Measurements from ENCODE around the gene NECTIN1.

Gene NECTIN1

GRCh38 chr11:119728651-119729580 is at the start of gene NECTIN1:
NECTIN1 (minus strand) TSS chr11:119729200; CDS start chr11:119728553, 647 bp downstream.
- peak; percentile 84 for DNase-seq

GRCh38 chr11:119778391-119779194 is 49.6 kb upstream of the NECTIN1 start:
- DNase-seq: no peak

- no peak for DNase-seq
These were observed 48.9 kb upstream of the NECTIN1 start for GRCh38 chr11:119777940-119778339.

DNA sequence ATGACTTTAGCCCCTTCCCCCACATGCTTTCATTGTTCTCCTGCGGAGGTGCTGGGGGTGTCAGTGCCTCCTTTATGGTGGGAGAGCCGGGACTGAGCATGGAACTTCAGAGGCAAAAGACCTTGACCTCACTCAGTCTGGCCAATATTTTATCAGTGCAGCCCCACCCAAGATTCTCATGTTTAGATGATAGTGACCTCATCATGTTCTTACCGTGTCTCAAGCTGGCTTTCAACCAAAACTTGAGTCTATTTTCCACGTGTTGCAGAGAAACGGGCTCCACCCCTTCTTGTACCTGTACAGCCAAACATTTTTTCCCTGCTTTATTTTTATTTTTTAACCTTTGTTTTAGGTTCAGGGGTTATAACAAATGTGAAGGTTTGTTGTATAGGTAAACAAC is 47.7 kb upstream of the NECTIN1 start:
- no peak for DNase-seq

DNA sequence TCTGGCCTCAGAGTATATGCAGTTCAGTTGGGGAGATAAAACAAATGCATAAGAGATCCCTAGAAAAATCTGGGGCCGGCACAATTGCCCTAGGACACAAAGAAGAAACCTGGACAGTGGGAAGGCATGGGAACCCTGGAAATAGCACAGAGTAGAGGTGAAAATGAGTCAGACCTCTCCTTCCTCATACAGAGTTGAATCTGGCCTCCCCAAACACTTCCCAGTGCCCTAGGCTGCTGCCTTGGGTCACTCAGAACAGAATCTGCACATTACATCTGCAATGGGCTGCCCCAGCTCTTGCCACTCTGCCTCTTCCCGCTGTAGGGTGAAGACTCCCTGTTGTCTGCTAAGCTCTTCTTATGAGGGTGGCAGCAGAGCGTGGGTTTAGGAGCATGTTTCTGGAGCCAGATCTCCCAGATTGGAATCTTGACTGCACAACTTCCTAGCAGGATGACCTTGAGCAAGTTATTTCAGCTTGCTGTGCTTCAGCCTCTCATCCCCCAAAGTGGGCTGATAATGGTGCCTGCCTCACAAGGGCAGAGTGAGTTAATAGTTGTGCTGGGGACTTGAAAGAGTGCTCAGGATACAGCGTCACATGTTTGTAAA is 47.1 kb upstream of the NECTIN1 start:
- DNase-seq: no peak

DNA sequence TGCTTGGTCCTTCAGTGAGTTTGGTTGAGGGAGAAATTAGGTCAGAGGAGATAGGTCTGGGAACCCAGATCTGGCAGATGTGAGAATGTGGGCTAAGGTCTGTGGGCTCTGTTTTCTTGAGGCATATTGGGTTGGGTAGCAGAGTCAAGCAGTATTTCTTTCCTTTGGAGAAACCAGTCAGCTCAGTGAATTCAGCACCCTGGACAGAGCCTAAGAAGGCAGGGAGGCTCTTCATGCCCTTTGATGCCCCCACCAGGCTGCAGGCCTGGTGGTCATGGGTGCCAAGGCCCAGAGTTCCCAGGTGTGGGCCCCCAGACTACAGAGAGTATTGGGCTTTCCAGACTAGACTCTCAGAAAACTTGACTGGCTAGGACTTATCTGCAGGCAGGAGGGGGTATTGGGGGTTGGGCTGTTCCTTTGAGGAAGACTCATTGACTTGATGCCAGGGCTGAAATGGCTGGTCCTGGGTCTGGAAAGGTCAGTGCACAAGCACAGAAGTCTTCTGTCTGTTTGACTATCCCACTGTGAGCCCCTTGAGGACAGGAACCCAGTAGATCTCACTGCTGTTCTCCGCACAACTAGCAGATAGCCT is 45.3 kb upstream of the NECTIN1 start:
- no peak for DNase-seq

GRCh38 chr11:119772641-119773415 is 43.8 kb upstream of the NECTIN1 start:
- no peak for DNase-seq

GRCh38 chr11:119772076-119772475 is 43.1 kb upstream of the NECTIN1 start:
- no peak for DNase-seq

GRCh38 chr11:119771172-119771770 is 42.3 kb upstream of the NECTIN1 start:
- no peak for DNase-seq

DNA sequence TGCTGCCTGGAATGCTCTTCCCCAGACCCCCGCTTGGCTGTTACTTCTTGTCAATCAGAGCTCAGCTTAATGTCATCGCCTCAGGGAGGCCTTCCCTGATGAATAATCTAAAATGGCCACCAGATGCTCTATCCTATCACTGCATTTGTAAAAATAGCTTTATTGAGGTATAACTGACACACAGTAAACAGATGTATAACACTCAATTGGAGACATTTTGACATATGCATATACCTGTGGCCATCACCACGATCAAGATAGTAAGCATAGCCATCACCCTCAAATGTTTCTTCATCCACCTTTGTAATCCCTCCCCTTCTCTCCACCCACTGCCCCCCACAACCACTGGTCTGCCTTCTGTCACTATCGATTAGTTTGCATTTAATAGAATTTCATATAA is 36.6 kb upstream of the NECTIN1 start:
- DNase-seq: no peak

DNA sequence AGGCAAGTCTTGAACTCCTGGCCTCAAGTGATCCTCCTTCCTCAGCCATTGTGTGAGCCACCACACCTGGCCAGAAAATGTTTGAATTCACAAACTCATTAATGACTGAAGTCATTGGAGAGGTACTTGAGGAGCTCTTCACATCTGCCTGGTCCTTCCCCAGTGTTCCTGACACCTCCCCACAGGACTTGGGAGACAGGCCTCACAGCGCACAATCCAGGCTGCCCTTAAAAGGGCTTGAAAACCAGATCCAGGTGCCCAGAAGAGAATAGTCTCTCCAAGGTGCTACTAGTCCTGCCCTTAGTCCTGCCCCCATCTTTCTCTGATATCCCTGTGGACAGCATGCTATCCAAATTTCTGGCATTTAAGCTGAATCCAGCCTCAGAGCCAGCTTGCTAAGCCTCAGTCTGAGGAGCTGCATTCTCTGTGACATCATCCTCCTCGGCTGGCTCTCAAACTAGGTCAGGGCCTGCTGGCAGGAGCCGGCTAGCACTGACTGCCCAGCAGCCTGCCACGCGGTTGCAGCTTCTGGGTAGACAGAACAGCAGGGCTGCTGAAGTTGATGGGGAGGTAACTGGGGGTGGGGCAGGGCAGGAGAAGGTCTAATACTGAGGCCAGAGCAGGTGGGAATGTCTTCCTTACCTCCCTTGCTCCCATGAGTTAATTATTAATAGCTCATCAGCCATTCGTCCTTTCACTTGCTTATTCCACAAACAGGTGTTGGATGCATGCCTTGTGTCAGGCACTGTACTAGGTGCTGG is 35.3 kb upstream of the NECTIN1 start:
- no peak for DNase-seq

DNA sequence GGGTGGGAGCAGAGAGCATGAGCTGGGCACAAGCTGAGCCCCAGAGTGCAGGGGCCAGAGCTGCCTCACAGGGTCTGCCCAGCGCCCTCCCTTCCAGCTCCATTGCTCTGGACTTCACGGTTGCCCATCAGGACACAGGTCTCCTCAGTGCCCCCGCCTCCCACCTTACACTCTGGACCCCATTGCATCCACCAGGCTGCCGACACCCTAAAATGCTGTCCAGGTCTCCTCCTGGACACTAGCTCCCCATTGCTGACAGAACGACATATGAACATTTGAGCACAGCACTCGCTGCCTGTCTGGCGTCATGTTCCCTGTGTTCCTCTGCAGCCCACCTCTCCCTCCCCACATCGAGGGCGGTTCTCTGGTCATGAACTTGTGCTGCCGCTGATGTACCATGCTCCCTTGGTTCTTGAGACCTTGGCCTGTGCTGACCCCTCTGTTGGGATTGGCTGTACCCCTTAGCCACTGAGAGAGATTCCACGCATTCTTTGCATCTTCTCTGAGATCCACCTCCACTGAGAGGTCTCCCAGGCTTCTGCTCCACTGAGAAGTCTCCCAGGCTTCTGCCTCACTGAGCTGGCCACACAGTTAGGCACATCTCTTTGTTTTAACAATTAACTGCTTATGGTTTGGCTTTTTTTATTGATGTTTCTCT is 34.2 kb upstream of the NECTIN1 start:
- DNase-seq: no peak

- no peak for DNase-seq
These were observed 30.9 kb upstream of the NECTIN1 start for GRCh38 chr11:119759747-119760412.

- DNase-seq: no peak
These were observed 30.3 kb upstream of the NECTIN1 start for GRCh38 chr11:119759324-119759723.

- no peak for DNase-seq
These were observed 29.3 kb upstream of the NECTIN1 start for GRCh38 chr11:119758291-119758690.

DNA sequence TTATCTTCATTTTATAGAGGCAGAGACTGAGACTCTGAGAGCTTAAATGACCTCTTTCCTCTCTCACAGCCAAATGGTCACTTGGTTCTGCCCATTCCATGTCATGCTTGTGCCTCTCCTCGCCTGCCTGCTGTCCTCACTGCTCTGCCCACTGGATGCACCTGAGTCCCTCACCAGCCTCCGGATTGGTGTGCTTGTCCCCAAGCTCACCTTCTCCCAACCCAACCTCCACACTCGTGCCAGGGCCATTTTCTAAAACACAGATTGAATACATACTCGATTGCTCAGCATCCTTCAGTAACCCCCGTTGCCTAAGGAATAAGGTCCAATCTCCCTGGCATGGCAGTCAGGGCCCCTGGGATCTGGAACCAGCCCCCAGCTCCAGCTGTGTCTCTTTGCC is 28.4 kb upstream of the NECTIN1 start:
- no peak for DNase-seq

DNA sequence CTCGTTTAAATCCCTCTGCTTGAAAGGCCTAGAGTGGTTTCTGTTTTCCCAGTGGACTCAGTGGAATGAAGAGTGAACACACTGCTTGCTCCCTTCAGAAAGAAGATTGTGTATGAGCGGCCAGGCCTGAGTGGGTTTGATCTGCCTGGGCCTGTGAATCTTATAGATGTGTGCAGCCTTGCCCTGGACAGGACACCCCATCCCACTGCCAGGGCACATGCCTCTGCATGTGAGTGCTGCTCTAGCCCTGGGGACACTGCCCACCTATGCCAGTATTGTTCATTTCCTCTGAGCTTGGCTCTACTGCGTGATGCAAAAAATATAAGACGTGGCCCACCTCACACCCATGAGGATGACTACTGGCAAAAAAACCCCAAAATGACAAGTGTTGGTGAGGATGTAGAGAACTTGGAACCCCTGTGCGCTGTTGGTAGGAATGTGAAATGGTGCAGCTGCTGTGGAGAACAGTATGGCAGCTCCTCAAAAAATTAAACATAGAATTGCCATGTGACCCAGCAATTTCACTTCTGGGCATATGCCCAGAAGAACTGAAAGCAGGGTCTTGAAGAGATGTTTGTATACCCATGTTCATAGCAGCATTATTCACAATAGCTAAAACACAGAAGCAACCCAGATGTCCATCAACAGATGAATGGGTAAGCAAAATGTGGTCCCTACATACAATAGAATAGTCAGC is 27.3 kb upstream of the NECTIN1 start:
- no peak for DNase-seq

- no peak for DNase-seq
These were observed 26.5 kb upstream of the NECTIN1 start for GRCh38 chr11:119755356-119756071.

All from CD4-positive, alpha-beta T cell treated with Interleukin-10 for 1 hour (primary cell).